H7 (cell line): ENCODE measurements around the gene FOXC1. TPM values are rescaled to one million over a fixed set of nuclear protein-coding genes. Genes with fewer than 3 reads are reported as not detected.

Source experiments
- total RNA-seq: library from RNA; depleted of rRNA; stranded (reverse); fragments of >200 nt; shearing (Covaris generic); gene quantifications from 2 replicates; pipeline ENCODE4 v1.2.3, GENCODE V29; 2014; rRNA removed

FOXC1 gene
- total RNA-seq, 1 experiment from 2014 or later, result 3.7 TPM

Other genes starting within 250 kb of the FOXC1 start
- gene FOXF2, start 220.3 kb upstream of the FOXC1 start, total RNA-seq, result 0.52 and 0.89 TPM in 2 replicates